Naive thymus-derived CD4-positive, alpha-beta T cell (primary cell): ENCODE results near the gene PJA1. TPM values are rescaled to one million over a fixed set of nuclear protein-coding genes. Genes with fewer than 3 reads are reported as not detected.

ENCODE experiments used
- ATAC-seq: fragments of 150-1000 bp; cut with Tn5 transposase; 2 replicates; pipeline ENCODE4 v1.10.0; 2021; ENCODE audit warnings: mild to moderate bottlenecking, moderate library complexity
- CTCF ChIA-PET: fragments of 350-600 bp; sonication (Branson Sonifier 250); formaldehyde crosslinking; loops from one replicate; lab custom pipeline; 2021; ENCODE audit warnings: antibody characterized with exemption; lab: Charles Lee
- POLR2A ChIA-PET: fragments of 350-600 bp; sonication (Branson Sonifier 250); formaldehyde crosslinking; loops from one replicate; lab custom pipeline; 2021; ENCODE audit warnings: antibody characterized with exemption, inconsistent platforms; lab: Charles Lee
- DNase-seq, 9 donors: peaks; one replicate each; pipeline versions ENCODE4 v3.0.0 to v3.0.0-alpha.2; 2020 to 2022; ENCODE audit warnings: mixed read lengths in 1 of 9
- H3K27ac ChIP-seq: one replicate; pipeline ENCODE4 v1.7.0; 2013; ENCODE audit warnings: mild to moderate bottlenecking, low read depth, low read length, moderate library complexity
- H3K27me3 ChIP-seq, 2 donors: one replicate each; pipeline ENCODE4 v1.7.0; 2013; ENCODE audit warnings: low read length in 2 of 2, mild to moderate bottlenecking in 2 of 2, moderate library complexity in 2 of 2; ENCODE audit not compliant: control insufficient read depth in 2 of 2, insufficient read depth in 2 of 2
- H3K36me3 ChIP-seq, 3 experiments: 1 replicate in 2 of 3; 2 replicates in 1 of 3; pipeline ENCODE4 v1.7.0; 2013; ENCODE audit warnings: low read length in 3 of 3, mild to moderate bottlenecking in 3 of 3, moderate library complexity in 1 of 3; ENCODE audit not compliant: insufficient read depth in 3 of 3, control insufficient read depth in 2 of 3
- H3K4me1 ChIP-seq, 2 donors: one replicate each; pipeline ENCODE4 v1.7.0; 2013; ENCODE audit warnings: low read length in 2 of 2, mild to moderate bottlenecking in 2 of 2, moderate library complexity in 1 of 2; ENCODE audit not compliant: control insufficient read depth in 2 of 2, insufficient read depth in 2 of 2
- H3K4me3 ChIP-seq: 2 replicates; pipeline ENCODE4 v1.7.0; 2013; ENCODE audit warnings: mild to moderate bottlenecking, low read length
- H3K9me3 ChIP-seq, 3 experiments: 1 replicate in 2 of 3; 2 replicates in 1 of 3; pipeline ENCODE4 v1.7.0; 2013; ENCODE audit warnings: low read length in 3 of 3; ENCODE audit not compliant: control insufficient read depth in 2 of 3
- H3K27ac Mint-ChIP-seq, 9 donors: one replicate each; pipeline ENCODE4 v1.8.0; 2020 to 2022; ENCODE audit warnings: mixed read lengths in 9 of 9, mild to moderate bottlenecking in 8 of 9, moderate library complexity in 5 of 9, inconsistent platforms in 2 of 9
- H3K27me3 Mint-ChIP-seq, 5 donors: one replicate each; pipeline ENCODE4 v1.8.0; 2021 to 2022; ENCODE audit warnings: mixed read lengths in 5 of 5, mild to moderate bottlenecking in 1 of 5
- H3K36me3 Mint-ChIP-seq, 5 donors: one replicate each; pipeline ENCODE4 v1.8.0; 2020 to 2022; ENCODE audit warnings: mixed read lengths in 5 of 5, mild to moderate bottlenecking in 3 of 5, inconsistent platforms in 1 of 5
- H3K4me1 Mint-ChIP-seq, 7 donors: one replicate each; pipeline ENCODE4 v1.8.0; 2020 to 2022; ENCODE audit warnings: mixed read lengths in 7 of 7, mild to moderate bottlenecking in 3 of 7, inconsistent platforms in 1 of 7
- H3K4me3 Mint-ChIP-seq, 10 donors: one replicate each; pipeline ENCODE4 v1.8.0; 2020 to 2022; ENCODE audit warnings: mild to moderate bottlenecking in 10 of 10, mixed read lengths in 10 of 10, moderate library complexity in 6 of 10, inconsistent platforms in 2 of 10
- H3K9me3 Mint-ChIP-seq, 11 donors: one replicate each; pipeline ENCODE4 v1.8.0; 2020 to 2022; ENCODE audit warnings: mixed read lengths in 11 of 11, mild to moderate bottlenecking in 4 of 11, inconsistent platforms in 1 of 11, moderate library complexity in 1 of 11
- intact Hi-C, 2 donors: fragments of 100-400 bp; cut with micrococcal nuclease; formaldehyde crosslinking; loops; one replicate each; pipeline ENCODE4 v1.15.1; 2023
- polyA plus RNA-seq, 2 donors: library from polyadenylated mRNA; unstranded; fragments of 300-500 nt; fragmentation: Illumina TruSeq; gene quantifications; one replicate each; pipeline ENCODE4 v1.2.3, GENCODE V29; 2021
- total RNA-seq, 6 experiments: library from RNA in 5 of 6; stranded (reverse) in 5 of 6; gene quantifications; 1 replicate in 5 of 6; 2 replicates in 1 of 6; pipeline ENCODE4 v1.2.3 and lab custom pipeline; 2021 to 2026

Gene PJA1
- total and polyA plus RNA-seq, 7 experiments from 2014 or later, result 14.4 to 53.5 (median 23.0) TPM

- Mint-ChIP-seq H3K27ac (no peak overlapping the region), H3K27me3 (peaks cover 0 to 3% (median 0%) of the 10 kb centered on the region in 5 donors), H3K9me3 (no peaks in the 10 kb centered on the region), H3K4me1 (no peaks in the 10 kb centered on the region), H3K4me3 (no peak overlapping the region), H3K36me3 (no peaks in the 10 kb centered on the region)
- POLR2A ChIA-PET, result no interaction called here
- Histone ChIP-seq H3K4me1 (no peaks in the 10 kb centered on the region), H3K27me3 (no peaks in the 10 kb centered on the region), H3K4me3 (no peak overlapping the region), H3K27ac (no peak overlapping the region), H3K36me3 (no peaks in the 10 kb centered on the region), H3K9me3 (no peaks in the 10 kb centered on the region)
- intact Hi-C loops, result no loop called here
- no peak for ATAC-seq
- CTCF ChIA-PET, result no interaction called here
- DNase-seq, result no peak
Observed at GRCh38 chrX:69146739-69147138, 18.5 kb downstream of the PJA1 start.

DNA sequence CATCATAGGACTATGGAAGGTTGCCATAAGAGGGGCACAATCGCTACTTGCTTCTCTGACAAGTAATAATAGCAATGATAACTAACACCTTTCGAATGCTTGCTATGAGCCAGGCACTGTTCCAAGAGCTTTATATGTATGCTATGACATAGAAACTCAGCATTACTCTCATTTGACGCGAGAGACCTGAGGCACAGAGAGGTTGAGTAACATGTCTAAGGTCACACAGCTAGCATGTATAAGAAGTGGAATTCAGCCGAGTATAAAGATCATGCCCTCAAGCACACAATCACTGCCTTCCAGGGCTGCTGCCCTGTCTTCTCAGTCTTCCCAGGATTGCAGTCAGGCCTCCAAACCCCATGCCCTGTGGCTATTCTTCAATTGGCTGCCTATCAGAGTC, 19.5 kb downstream of the PJA1 start:
- Histone ChIP-seq H3K4me1 (no peaks in the 10 kb centered on the region), H3K27me3 (no peaks in the 10 kb centered on the region), H3K4me3 (no peak overlapping the region), H3K36me3 (no peaks in the 10 kb centered on the region), H3K27ac (no peak overlapping the region), H3K9me3 (no peaks in the 10 kb centered on the region)
- Mint-ChIP-seq H3K4me1 (no peaks in the 10 kb centered on the region), H3K4me3 (no peak overlapping the region), H3K36me3 (no peaks in the 10 kb centered on the region), H3K27me3 (peaks cover 0 to 3% (median 0%) of the 10 kb centered on the region in 5 donors), H3K27ac (no peak overlapping the region), H3K9me3 (no peaks in the 10 kb centered on the region)
- no peak for DNase-seq
- no peak for ATAC-seq
- ChIA-PET POLR2A (no interaction called here), CTCF (no interaction called here)
- intact Hi-C loops, result no loop called here

- no peaks in the 10 kb centered on the region for H3K36me3 ChIP-seq
- no peak overlapping the region for H3K4me3 Mint-ChIP-seq
- intact Hi-C loops, result no loop called here
- DNase-seq (no peak), ATAC-seq (no peak)
- H3K9me3 Mint-ChIP-seq, result no peaks in the 10 kb centered on the region
- no peaks in the 10 kb centered on the region for H3K4me1 Mint-ChIP-seq
- ChIA-PET POLR2A (no interaction called here), CTCF (no interaction called here)
- no peak overlapping the region for H3K27ac ChIP-seq
- no peak overlapping the region for H3K4me3 ChIP-seq
- H3K36me3 Mint-ChIP-seq, result no peaks in the 10 kb centered on the region
- H3K27ac Mint-ChIP-seq, result no peak overlapping the region
- H3K27me3 ChIP-seq, result no peaks in the 10 kb centered on the region
- no peaks in the 10 kb centered on the region for H3K9me3 ChIP-seq
- H3K27me3 Mint-ChIP-seq, result peaks cover 0 to 3% (median 0%) of the 10 kb centered on the region in 5 donors
- H3K4me1 ChIP-seq, result no peaks in the 10 kb centered on the region
Observed at GRCh38 chrX:69144838-69145680, 20.2 kb downstream of the PJA1 start.

DNA sequence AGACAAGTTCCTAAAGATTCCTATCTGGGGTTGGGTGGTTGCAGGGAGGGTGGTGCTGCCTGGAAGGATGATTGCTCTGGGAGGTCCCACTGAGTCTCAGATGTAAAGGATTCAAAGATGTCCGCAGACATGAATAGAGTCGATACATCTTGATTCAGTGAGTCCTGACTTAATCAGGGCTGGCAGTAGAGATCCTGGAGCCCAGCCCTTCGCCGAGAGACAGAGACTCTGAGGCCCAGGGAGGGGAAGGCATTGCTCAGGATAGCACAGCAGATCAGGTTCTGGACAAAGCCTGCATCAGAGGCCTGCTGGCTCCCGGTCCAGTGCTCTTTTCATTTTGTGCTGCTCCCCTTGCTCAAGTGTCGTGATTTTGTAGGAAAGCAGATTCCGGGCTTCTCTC, 21.7 kb downstream of the PJA1 start:
- Mint-ChIP-seq H3K27ac (no peak overlapping the region), H3K9me3 (no peaks in the 10 kb centered on the region), H3K4me1 (no peaks in the 10 kb centered on the region), H3K36me3 (no peaks in the 10 kb centered on the region), H3K27me3 (peaks cover 0 to 2% (median 0%) of the 10 kb centered on the region in 5 donors), H3K4me3 (no peak overlapping the region)
- POLR2A ChIA-PET, result no interaction called here
- no peak overlapping the region for H3K27ac ChIP-seq
- intact Hi-C loops, result no loop called here
- no peaks in the 10 kb centered on the region for H3K27me3 ChIP-seq
- CTCF ChIA-PET, result no interaction called here
- H3K36me3 ChIP-seq, result no peaks in the 10 kb centered on the region
- H3K9me3 ChIP-seq, result no peaks in the 10 kb centered on the region
- DNase-seq, result no peak
- H3K4me3 ChIP-seq, result no peak overlapping the region
- H3K4me1 ChIP-seq, result no peaks in the 10 kb centered on the region
- ATAC-seq, result no peak

DNA sequence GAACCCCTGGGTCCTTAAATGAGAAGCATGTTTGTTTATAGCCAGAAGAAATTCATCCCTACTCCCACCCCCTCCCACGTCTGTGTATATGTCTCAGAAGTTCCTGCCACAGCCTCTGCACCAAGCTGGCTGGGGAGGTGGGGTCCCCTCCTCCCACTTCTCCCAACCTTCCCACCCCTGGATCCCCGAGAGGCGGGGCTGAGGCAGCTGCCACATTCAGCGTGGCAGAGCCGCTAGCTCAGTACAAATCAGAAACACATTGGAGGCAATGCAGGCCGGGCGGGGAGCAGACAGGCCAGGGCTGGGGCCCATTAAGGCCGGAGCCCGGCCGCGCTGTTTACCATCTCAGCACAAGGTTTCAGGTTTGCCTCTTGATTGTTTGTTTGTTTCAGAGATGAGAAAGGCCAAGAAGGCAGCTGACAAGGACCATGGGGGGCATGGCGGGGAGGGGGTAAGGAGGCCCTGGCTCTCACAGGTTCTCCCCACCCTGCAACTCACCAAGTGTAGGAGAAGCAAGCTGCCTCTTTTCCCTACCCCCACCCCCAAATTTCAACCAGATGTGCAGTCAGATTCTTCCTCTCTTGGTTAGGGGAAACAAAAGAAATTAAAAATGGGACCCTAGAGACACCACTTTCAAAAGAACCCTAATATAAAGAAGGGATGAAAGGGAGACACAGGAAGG, 22.3 kb downstream of the PJA1 start:
- no peaks in the 10 kb centered on the region for H3K9me3 ChIP-seq
- CTCF ChIA-PET, result no interaction called here
- no peak overlapping the region for H3K4me3 ChIP-seq
- Mint-ChIP-seq H3K36me3 (no peaks in the 10 kb centered on the region), H3K27me3 (peaks cover 0 to 3% (median 0%) of the 10 kb centered on the region in 5 donors), H3K4me1 (no peaks in the 10 kb centered on the region), H3K27ac (no peak overlapping the region), H3K4me3 (no peak overlapping the region), H3K9me3 (no peaks in the 10 kb centered on the region)
- intact Hi-C loops, result no loop called here
- no peaks in the 10 kb centered on the region for H3K27me3 ChIP-seq
- no peaks in the 10 kb centered on the region for H3K36me3 ChIP-seq
- no peak overlapping the region for H3K27ac ChIP-seq
- H3K4me1 ChIP-seq, result no peaks in the 10 kb centered on the region
- ATAC-seq (no peak), DNase-seq (no peak)
- POLR2A ChIA-PET, result no interaction called here

GRCh38 chrX:69140837-69141236, 24.4 kb downstream of the PJA1 start:
- Histone ChIP-seq H3K4me1 (no peaks in the 10 kb centered on the region), H3K27me3 (no peaks in the 10 kb centered on the region), H3K9me3 (no peaks in the 10 kb centered on the region), H3K4me3 (no peak overlapping the region), H3K36me3 (no peaks in the 10 kb centered on the region), H3K27ac (no peak overlapping the region)
- no peaks in the 10 kb centered on the region for H3K4me1 Mint-ChIP-seq
- H3K9me3 Mint-ChIP-seq, result no peaks in the 10 kb centered on the region
- no peak overlapping the region for H3K4me3 Mint-ChIP-seq
- H3K27me3 Mint-ChIP-seq, result peaks cover 0 to 10% (median 0%) of the 10 kb centered on the region in 5 donors
- ChIA-PET POLR2A (no interaction called here), CTCF (no interaction called here)
- no peaks in the 10 kb centered on the region for H3K36me3 Mint-ChIP-seq
- no peak for ATAC-seq
- H3K27ac Mint-ChIP-seq, result no peak overlapping the region
- DNase-seq, result no peak
- intact Hi-C loops, result no loop called here

DNA sequence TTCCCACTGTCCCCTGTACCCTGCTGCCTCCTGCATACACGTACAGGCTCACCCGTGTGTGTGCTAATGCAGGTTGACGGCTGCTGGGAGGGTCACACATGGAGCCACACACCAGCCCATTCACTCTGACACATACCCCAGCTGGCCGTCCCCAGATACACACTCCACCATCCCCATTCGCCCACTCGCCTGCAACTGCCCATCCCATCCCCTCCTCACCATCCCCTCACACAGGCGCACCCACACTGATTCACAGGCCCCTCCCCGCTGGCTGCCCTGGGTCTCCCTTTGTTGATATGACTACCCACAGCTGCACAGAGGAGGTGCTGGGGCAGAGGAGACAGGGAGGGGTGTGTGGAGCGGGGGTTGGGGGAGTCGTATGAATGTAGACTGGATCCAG, 25.7 kb downstream of the PJA1 start:
- POLR2A ChIA-PET, result no interaction called here
- Mint-ChIP-seq H3K27ac (peak overlapping the region in 1 of 9 donors; percentile 19), H3K36me3 (no peaks in the 10 kb centered on the region), H3K9me3 (no peaks in the 10 kb centered on the region), H3K27me3 (peaks cover 0 to 10% (median 0%) of the 10 kb centered on the region in 5 donors), H3K4me1 (no peaks in the 10 kb centered on the region), H3K4me3 (no peak overlapping the region)
- no peaks in the 10 kb centered on the region for H3K4me1 ChIP-seq
- DNase-seq (no peak), ATAC-seq (no peak)
- H3K36me3 ChIP-seq, result no peaks in the 10 kb centered on the region
- intact Hi-C loops, result no loop called here
- H3K4me3 ChIP-seq, result no peak overlapping the region
- no peak overlapping the region for H3K27ac ChIP-seq
- CTCF ChIA-PET, result no interaction called here
- no peaks in the 10 kb centered on the region for H3K9me3 ChIP-seq
- no peaks in the 10 kb centered on the region for H3K27me3 ChIP-seq
